Kidney (tissue), 14 donors: ENCODE results near the gene RNF17. TPM values are rescaled to one million over a fixed set of nuclear protein-coding genes. Genes with fewer than 3 reads are reported as not detected.

Experiments used
- DNase-seq, 5 donors: peaks; one replicate each; pipeline ENCODE4 v3.0.0-alpha.2; 2013 to 2020
- FAIRE-seq: peaks from 2 replicates; lab custom pipeline; 2012; peaks lifted over from hg19 to GRCh38; lab: Jason Lieb, UNC
- H3K27ac ChIP-seq, 2 donors: one replicate each; pipeline ENCODE4 v1.7.0; 2013; ENCODE audit warnings: low read depth in 2 of 2, low read length in 2 of 2, inconsistent platforms in 1 of 2
- H3K27me3 ChIP-seq: one replicate; pipeline ENCODE4 v1.7.1; 2013; ENCODE audit warnings: low read length, inconsistent platforms; ENCODE audit not compliant: control insufficient read depth, insufficient read depth
- H3K36me3 ChIP-seq, 3 donors: one replicate each; pipeline versions ENCODE4 v1.7.0 to v1.7.1; 2013; ENCODE audit warnings: low read length in 3 of 3, control low read depth in 1 of 3, inconsistent platforms in 1 of 3; ENCODE audit not compliant: insufficient read depth in 3 of 3, control insufficient read depth in 2 of 3
- H3K4me1 ChIP-seq, 3 donors: one replicate each; pipeline versions ENCODE4 v1.7.0 to v1.7.1; 2013; ENCODE audit warnings: low read length in 3 of 3, inconsistent platforms in 1 of 3, low read depth in 1 of 3; ENCODE audit not compliant: control insufficient read depth in 2 of 3, insufficient read depth in 2 of 3
- H3K4me3 ChIP-seq, 3 donors: one replicate each; pipeline versions ENCODE4 v1.7.0 to v1.8.1; 2013; ENCODE audit warnings: low read length in 3 of 3, control low read depth in 1 of 3, inconsistent platforms in 1 of 3
- H3K9ac ChIP-seq, 3 donors: one replicate each; pipeline versions ENCODE4 v1.7.0 to v1.7.1; 2013; ENCODE audit warnings: low read length in 3 of 3, control low read depth in 1 of 3, inconsistent platforms in 1 of 3
- H3K9me3 ChIP-seq, 3 donors: one replicate each; pipeline versions ENCODE4 v1.7.0 to v1.7.1; 2013; ENCODE audit warnings: low read length in 3 of 3, control low read depth in 1 of 3, inconsistent platforms in 1 of 3; ENCODE audit not compliant: control insufficient read depth in 2 of 3, insufficient read depth in 1 of 3
- CTCF ChIP-seq: IDR thresholded peaks from 3 replicates; pipeline ENCODE4 v1.5.1; 2012; ENCODE audit warnings: mild to moderate bottlenecking, moderate library complexity, borderline replicate concordance; ENCODE audit not compliant: insufficient read depth; ENCODE audit errors: extremely low read depth
- intact Hi-C: fragments of 100-400 bp; cut with DNase I; formaldehyde crosslinking; loops from one replicate; pipeline ENCODE4 v1.11.1; 2022
- polyA plus RNA-seq: library from polyadenylated mRNA; stranded (reverse); fragments of 350-450 nt; fragmentation: Illumina TruSeq; extraction: RNeasy Lipid Tissue Mini Kit (QIAGEN cat#74804); gene quantifications from one replicate; pipeline ENCODE4 v1.2.3, GENCODE V29; 2014; ENCODE audit warnings: low read depth, low replicate concordance; ENCODE audit not compliant: insufficient read depth
- total RNA-seq: library from RNA; stranded (reverse); fragmentation: NEBNext Ultra II Directional; extraction: Animal tissue kit (Norgen Biotek cat#: 25700); gene quantifications from one replicate; pipeline ENCODE4 v1.2.1, GENCODE V29; 2021
- donor health status: control.
- donor health status: control.
- donor health status: control.
- donor health status: control.
- donor health status: control.
- donor health status: DM: yes; HTN: yes; CAD: no.
- donor health status: Normal renal cell carcinoma (clear cell type).

Gene RNF17
- total and polyA plus RNA-seq, 2 donors from 2014 or later = not detected

- no peak for TF ChIP-seq CTCF
- DNase-seq (no peak), FAIRE-seq (no peak)
- Histone ChIP-seq H3K27ac (no peak overlapping the region), H3K9me3 (no peaks in the 10 kb centered on the region), H3K9ac (no peak overlapping the region), H3K4me1 (no peaks in the 10 kb centered on the region), H3K4me3 (no peak overlapping the region), H3K36me3 (no peaks in the 10 kb centered on the region), H3K27me3 (no peaks in the 10 kb centered on the region)
- intact Hi-C loops = no loop called here
Observed at GRCh38 chr13:24910502-24911132, 146.6 kb downstream of the RNF17 start.

DNA sequence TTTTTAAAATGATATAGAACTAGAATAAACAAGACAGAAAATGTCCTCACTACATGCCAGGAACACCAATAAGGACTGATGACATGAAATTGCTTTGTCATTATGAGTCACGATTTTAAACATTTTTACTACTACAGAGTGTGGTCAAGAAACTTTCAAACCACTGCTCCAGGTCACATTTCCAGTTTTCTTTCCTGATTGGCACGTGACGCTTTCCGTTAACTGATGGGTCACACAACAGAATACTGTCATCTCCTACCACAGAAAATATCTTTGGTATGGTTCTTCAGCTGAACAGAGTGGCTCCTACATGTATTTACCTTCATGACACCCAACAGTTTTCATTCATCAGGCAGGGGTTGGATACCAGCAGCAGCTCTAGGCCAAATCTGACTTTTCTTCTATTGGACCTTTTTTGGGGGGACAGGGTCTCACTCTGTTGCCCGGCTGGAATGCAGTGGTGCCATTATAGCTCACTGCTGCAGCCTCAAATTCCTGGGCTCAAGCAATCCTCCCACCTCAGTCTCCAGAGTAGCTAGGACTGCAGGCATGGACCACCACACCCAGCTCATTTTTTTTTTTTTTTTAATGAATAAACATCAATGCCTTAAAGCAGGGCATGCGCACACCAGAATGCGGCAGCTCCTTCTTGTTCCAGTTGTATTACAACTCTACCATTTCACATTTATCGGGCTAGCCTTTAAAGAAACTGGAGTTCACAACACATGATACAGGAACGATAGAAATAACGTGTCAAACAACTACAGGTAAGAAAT, 147.4 kb downstream of the RNF17 start:
- FAIRE-seq = no peak
- no peak for TF ChIP-seq CTCF
- Histone ChIP-seq H3K36me3 (no peaks in the 10 kb centered on the region), H3K4me3 (no peak overlapping the region), H3K27me3 (no peaks in the 10 kb centered on the region), H3K27ac (no peak overlapping the region), H3K9ac (no peak overlapping the region), H3K9me3 (no peaks in the 10 kb centered on the region), H3K4me1 (no peaks in the 10 kb centered on the region)
- no peak for DNase-seq
- intact Hi-C loops = no loop called here

- no peaks in the 10 kb centered on the region for H3K27me3 ChIP-seq
- H3K27ac ChIP-seq = no peak overlapping the region
- no peak for DNase-seq
- FAIRE-seq = no peak
- no peak overlapping the region for H3K4me3 ChIP-seq
- no peaks in the 10 kb centered on the region for H3K4me1 ChIP-seq
- no peaks in the 10 kb centered on the region for H3K36me3 ChIP-seq
- no peaks in the 10 kb centered on the region for H3K9me3 ChIP-seq
- intact Hi-C loops = no loop called here
- H3K9ac ChIP-seq = no peak overlapping the region
- no peak for TF ChIP-seq CTCF
Observed at GRCh38 chr13:24916464-24916863, 152.5 kb downstream of the RNF17 start.
